Caco-2 (cell line): ENCODE results near the gene LIPC. TPM values are rescaled to one million over a fixed set of nuclear protein-coding genes. Genes with fewer than 3 reads are reported as not detected.

Experiments used
- BruUV-seq: library from RNA; stranded (reverse); fragments of 400-500 nt; replicated peaks from 2 replicates; lab custom pipeline; 2021; lab: Mats Ljungman, UMichigan
- CTCF ChIA-PET: fragments of 300-600 bp; sonication (Branson Sonifier 250); formaldehyde crosslinking; loops from one replicate; lab custom pipeline; 2022; ENCODE audit warnings: antibody characterized with exemption; lab: Charles Lee
- POLR2A ChIA-PET: fragments of 300-600 bp; sonication (Branson Sonifier 250); formaldehyde crosslinking; loops from one replicate; lab custom pipeline; 2022; ENCODE audit warnings: antibody characterized with exemption; lab: Charles Lee
- DNase-seq, 2 experiments: peaks; one replicate each; pipeline versions ENCODE4 v3.0.0 to v3.0.0-alpha.2; 2020 to 2022
- H3K27me3 ChIP-seq: replicated peaks from 2 replicates; pipeline ENCODE4 v1.6.0; 2011; ENCODE audit warnings: low read length; ENCODE audit not compliant: control insufficient read depth, insufficient read depth
- H3K36me3 ChIP-seq: 2 replicates; pipeline ENCODE4 v1.5.1; 2011; ENCODE audit warnings: low read length; ENCODE audit not compliant: control insufficient read depth, insufficient read depth
- H3K4me1 ChIP-seq: fragments of 250-450 bp; sonication (Bioruptor Pico); 2 replicates; pipeline ENCODE4 v1.5.1; 2020; ENCODE audit warnings: mild to moderate bottlenecking
- H3K4me3 ChIP-seq: 2 replicates; pipeline ENCODE4 v1.5.1; 2011; ENCODE audit warnings: low read depth, mild to moderate bottlenecking, control low read depth, low read length
- H3K9me3 ChIP-seq: fragments of 250-450 bp; sonication (Bioruptor Pico); 2 replicates; pipeline ENCODE4 v1.5.1; 2020; ENCODE audit warnings: mild to moderate bottlenecking, moderate library complexity
- H3K27ac Mint-ChIP-seq: one replicate; pipeline ENCODE4 v1.8.0; 2022; ENCODE audit warnings: mixed read lengths; ENCODE audit not compliant: unreplicated experiment
- H3K27me3 Mint-ChIP-seq: one replicate; pipeline ENCODE4 v1.8.0; 2022; ENCODE audit warnings: mixed read lengths; ENCODE audit not compliant: insufficient read depth, unreplicated experiment
- H3K36me3 Mint-ChIP-seq: one replicate; pipeline ENCODE4 v1.8.0; 2022; ENCODE audit warnings: mild to moderate bottlenecking, mixed read lengths; ENCODE audit not compliant: insufficient read depth, unreplicated experiment
- H3K4me1 Mint-ChIP-seq: one replicate; pipeline ENCODE4 v1.8.0; 2022; ENCODE audit warnings: low read depth, mixed read lengths; ENCODE audit not compliant: unreplicated experiment
- H3K4me3 Mint-ChIP-seq: one replicate; pipeline ENCODE4 v1.8.0; 2022; ENCODE audit warnings: mild to moderate bottlenecking, moderate library complexity, mixed read lengths; ENCODE audit not compliant: unreplicated experiment
- H3K9me3 Mint-ChIP-seq: one replicate; pipeline ENCODE4 v1.8.0; 2022; ENCODE audit warnings: mixed read lengths; ENCODE audit not compliant: unreplicated experiment
- CTCF ChIP-seq, 2 experiments: fragments of 200-600 bp in 1 of 2; IDR thresholded peaks; 1 replicate in 1 of 2; 2 replicates in 1 of 2; pipeline versions ENCODE4 v1.5.1 to v1.8.0; 2011 to 2022; ENCODE audit warnings: antibody characterized with exemption in 1 of 2, control low read depth in 1 of 2, inconsistent platforms in 1 of 2, low read depth in 1 of 2, low read length in 1 of 2, mild to moderate bottlenecking in 1 of 2, moderate library complexity in 1 of 2; ENCODE audit not compliant: insufficient read depth in 1 of 2, severe bottlenecking in 1 of 2, unreplicated experiment in 1 of 2
- intact Hi-C: fragments of 100-400 bp; cut with micrococcal nuclease; formaldehyde crosslinking; loops from one replicate; pipeline ENCODE4 v1.10.0; 2022; ENCODE audit not compliant: unreplicated experiment
- total RNA-seq: library from RNA; stranded (reverse); gene quantifications from 2 replicates; pipeline ENCODE4 v1.2.3, GENCODE V29; 2022

The LIPC gene
- total RNA-seq, 1 experiment from 2014 or later: 17.6 TPM

- BruUV-seq: no TSS peak
- Histone ChIP-seq H3K9me3 (no peaks in the 10 kb centered on the region), H3K36me3 (no peaks in the 10 kb centered on the region), H3K4me1 (peaks cover 64% of the 10 kb centered on the region), H3K27me3 (no peaks in the 10 kb centered on the region), H3K4me3 (no peak overlapping the region)
- peak overlapping the region; percentile 90 for H3K27ac Mint-ChIP-seq
- no peak overlapping the region for H3K4me3 Mint-ChIP-seq
- TF ChIP-seq CTCF (IDR thresholded peaks at IDR 0.05; ENCODE audit: insufficient read depth in 1 of 2, low read depth in 1 of 2, low read length in 1 of 2, severe bottlenecking in 1 of 2, unreplicated experiment in 1 of 2): no peak
- no peaks in the 10 kb centered on the region for H3K27me3 Mint-ChIP-seq
- H3K36me3 Mint-ChIP-seq: peaks cover 9% of the 10 kb centered on the region
- POLR2A ChIA-PET: interaction anchor here (1.1 kb wide), 1 partner anchor 60 kb away, joined by 3 read pairs; no protein-coding TSS in a partner anchor
- intact Hi-C loops: loop anchor here (5.0 kb wide), 1 partner anchor 41 kb away; the partner anchor contains the start of gene LIPC
- no peaks in the 10 kb centered on the region for H3K9me3 Mint-ChIP-seq
- no peak for DNase-seq
- H3K4me1 Mint-ChIP-seq: peaks cover 63% of the 10 kb centered on the region
- CTCF ChIA-PET: no interaction called here
Observed at GRCh38 chr15:58391088-58391487, 40.7 kb upstream of the LIPC start.

- Mint-ChIP-seq H3K4me3 (peak overlapping the region; percentile 41), H3K9me3 (no peaks in the 10 kb centered on the region), H3K36me3 (peaks cover 9% of the 10 kb centered on the region), H3K27ac (peak overlapping the region; percentile 90), H3K27me3 (no peaks in the 10 kb centered on the region), H3K4me1 (peaks cover 73% of the 10 kb centered on the region)
- Histone ChIP-seq H3K27me3 (no peaks in the 10 kb centered on the region), H3K4me1 (peaks cover 75% of the 10 kb centered on the region), H3K36me3 (no peaks in the 10 kb centered on the region), H3K4me3 (no peak overlapping the region), H3K9me3 (no peaks in the 10 kb centered on the region)
- BruUV-seq: no TSS peak
- DNase-seq: no peak
- ChIA-PET CTCF (no interaction called here), POLR2A (interaction anchor here (0.7 kb wide), 1 partner anchor 379 kb away, joined by 6 read pairs; the partner anchor contains the start of gene MINDY2)
- intact Hi-C loops: loop anchor here (2.0 to 5.0 kb wide), 4 partner anchors 40 to 75 kb away; partner anchors contain the start of gene LIPC
- TF ChIP-seq CTCF (IDR thresholded peaks at IDR 0.05; ENCODE audit: insufficient read depth in 1 of 2, low read depth in 1 of 2, low read length in 1 of 2, severe bottlenecking in 1 of 2, unreplicated experiment in 1 of 2): no peak
Observed at GRCh38 chr15:58392141-58392540, 39.6 kb upstream of the LIPC start.

- H3K27me3 Mint-ChIP-seq: no peaks in the 10 kb centered on the region
- H3K36me3 Mint-ChIP-seq: peaks cover 9% of the 10 kb centered on the region
- no peaks in the 10 kb centered on the region for H3K27me3 ChIP-seq
- H3K9me3 ChIP-seq: no peaks in the 10 kb centered on the region
- no peaks in the 10 kb centered on the region for H3K9me3 Mint-ChIP-seq
- H3K4me1 ChIP-seq: peaks cover 76% of the 10 kb centered on the region
- no peak overlapping the region for H3K4me3 ChIP-seq
- peak; percentile 68 to 84 for DNase-seq
- no peaks in the 10 kb centered on the region for H3K36me3 ChIP-seq
- intact Hi-C loops: loop anchor here (2.0 to 5.0 kb wide), 4 partner anchors 40 to 74 kb away; partner anchors contain the start of gene LIPC
- POLR2A ChIA-PET: interaction anchor here (0.5 to 0.7 kb wide), 2 partner anchors 77 to 378 kb away, joined by 3 to 6 read pairs; partner anchors contain the start of gene MINDY2
- H3K4me1 Mint-ChIP-seq: peaks cover 77% of the 10 kb centered on the region
- TF ChIP-seq CTCF (IDR thresholded peaks at IDR 0.05; ENCODE audit: insufficient read depth in 1 of 2, low read depth in 1 of 2, low read length in 1 of 2, severe bottlenecking in 1 of 2, unreplicated experiment in 1 of 2): no peak
- CTCF ChIA-PET: no interaction called here
- peak overlapping the region; percentile 90 for H3K27ac Mint-ChIP-seq
- H3K4me3 Mint-ChIP-seq: peak overlapping the region; percentile 41
- BruUV-seq: no TSS peak
Observed at GRCh38 chr15:58392611-58393161, 39.1 kb upstream of the LIPC start.
